HG02798 (cell line): Measurements from ENCODE around the gene LIMD2.

Experiments used
- ATAC-seq: cut with Tn5 transposase; IDR thresholded peaks from one replicate; pipeline ENCODE4 v1.9.1; 2021; ENCODE audit warnings: mild to moderate bottlenecking; ENCODE audit not compliant: unreplicated experiment, poor library complexity

Gene LIMD2

DNA sequence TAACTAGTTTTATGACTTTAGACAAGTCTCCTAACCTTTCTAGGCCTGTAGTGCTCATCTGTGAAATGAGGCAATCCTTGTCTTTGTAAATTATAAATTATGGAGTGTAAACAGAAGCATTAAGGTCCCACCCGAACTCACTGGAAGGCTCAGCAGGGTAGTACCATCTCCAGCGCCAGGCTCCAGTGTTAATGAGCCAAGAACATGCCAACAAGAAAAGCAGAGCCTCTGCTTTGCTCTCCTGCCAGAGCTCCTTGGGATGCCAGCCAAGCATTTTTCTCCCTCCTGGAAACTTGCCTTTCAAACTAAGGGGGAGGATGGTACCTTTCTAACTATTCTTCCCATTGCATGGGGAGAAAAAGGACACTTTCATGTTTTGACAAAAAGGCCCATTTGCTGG is 14.9 kb downstream of the LIMD2 start:
- ATAC-seq = no peak

DNA sequence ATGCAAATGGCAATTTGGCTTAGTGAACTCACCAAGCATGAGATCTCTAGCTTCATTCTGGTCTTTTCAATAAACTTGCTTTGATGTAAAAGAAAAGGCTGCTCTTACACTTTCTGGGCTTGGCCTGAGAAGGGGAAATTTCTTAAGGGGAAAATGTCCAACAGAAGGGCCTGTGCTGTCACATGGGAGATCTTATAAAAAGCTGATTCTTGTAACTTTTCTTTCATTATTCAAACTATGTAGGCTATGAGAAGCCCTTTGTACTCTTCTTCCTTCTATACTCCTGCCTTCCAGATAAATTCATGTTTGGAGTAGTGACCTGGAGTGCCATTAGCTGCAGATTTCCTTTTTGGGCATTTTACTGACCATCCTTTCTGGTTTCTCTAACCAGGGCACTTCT is 16.9 kb downstream of the LIMD2 start:
- ATAC-seq = no peak

- ATAC-seq = no peak
These were observed 17.5 kb downstream of the LIMD2 start for GRCh38 chr17:63682441-63682840.

DNA sequence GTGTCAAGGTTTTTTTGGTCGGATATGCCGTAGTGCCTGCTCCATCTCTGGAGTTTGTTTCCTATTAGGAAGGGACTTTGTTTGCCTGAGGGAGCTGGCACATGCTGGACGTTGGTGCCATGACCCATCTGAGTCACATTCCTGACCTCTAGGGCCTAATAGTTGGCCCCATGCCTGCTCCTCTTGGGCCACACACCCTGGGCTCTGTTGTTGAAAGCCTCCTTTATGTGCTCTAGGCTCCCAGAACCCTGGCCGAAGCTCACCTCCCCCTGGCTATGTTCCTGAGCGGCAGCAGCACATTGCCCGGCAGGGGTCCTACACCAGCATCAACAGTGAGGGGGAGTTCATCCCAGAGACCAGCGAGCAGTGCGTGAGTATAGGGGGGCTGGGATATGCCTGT is 18.4 kb downstream of the LIMD2 start:
- ATAC-seq = no peak

GRCh38 chr17:63680700-63681099 is 19.2 kb downstream of the LIMD2 start:
- no peak for ATAC-seq

DNA sequence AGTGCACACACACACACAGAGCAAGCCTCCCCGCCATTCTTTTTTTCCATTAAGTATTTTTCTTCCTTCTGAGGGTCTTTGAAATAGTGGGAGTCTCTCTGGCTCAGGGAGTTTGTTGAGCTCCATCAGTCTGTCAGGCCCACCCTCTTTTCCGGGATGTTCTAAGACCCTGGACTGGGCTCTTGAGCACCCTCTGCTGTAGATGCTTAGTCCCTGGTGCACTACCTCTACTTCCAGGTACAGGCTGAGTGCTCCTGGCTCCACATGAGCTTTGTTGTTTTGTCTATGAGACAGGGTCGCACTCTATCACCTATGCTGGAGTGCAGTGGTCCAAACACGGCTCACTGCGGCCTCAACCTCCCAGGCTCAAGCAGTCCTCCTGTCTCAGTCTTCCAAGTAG is 20.7 kb downstream of the LIMD2 start:
- ATAC-seq = no peak

DNA sequence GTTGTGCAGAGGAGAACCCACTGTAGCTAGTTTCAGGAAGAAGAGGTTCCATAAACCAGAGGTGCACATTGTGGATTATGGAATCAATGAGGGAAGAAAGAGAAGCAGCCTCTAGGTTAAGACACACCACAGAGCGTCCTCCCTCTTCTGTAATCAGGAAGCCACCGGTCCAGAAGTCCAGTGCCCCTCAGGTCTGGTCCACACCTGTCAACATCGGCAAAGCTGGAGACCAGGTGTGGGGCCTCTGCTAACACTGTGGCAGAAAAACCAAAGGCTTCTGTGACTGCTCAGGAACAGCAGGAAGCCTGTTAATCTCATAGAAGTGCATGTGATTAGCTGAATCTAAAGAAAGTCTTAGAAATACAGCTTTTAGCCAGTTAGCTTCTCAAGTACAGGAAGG is 23.3 kb downstream of the LIMD2 start:
- no peak for ATAC-seq

GRCh38 chr17:63675607-63676546 is 24.0 kb downstream of the LIMD2 start:
- ATAC-seq = no peak

GRCh38 chr17:63675231-63675606 is 24.7 kb downstream of the LIMD2 start:
- ATAC-seq = no peak

DNA sequence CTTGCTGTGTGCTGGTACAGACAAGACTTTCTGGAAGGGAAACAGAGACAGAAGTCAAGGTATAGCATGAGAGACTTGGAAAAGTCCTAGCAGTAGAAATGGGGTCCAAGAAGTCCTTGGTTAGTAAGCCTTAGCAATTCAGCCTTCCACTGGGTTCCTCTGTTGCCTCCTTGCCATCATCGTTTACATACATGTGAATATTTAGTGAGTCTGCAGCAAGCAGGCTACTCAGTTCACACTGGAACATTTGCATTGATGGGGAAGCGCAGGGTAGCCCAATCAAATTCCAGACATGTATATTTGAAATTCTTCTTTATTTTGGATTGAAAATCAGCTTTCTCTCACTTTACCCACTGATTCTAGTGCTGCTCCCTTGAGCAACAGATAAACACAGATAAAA is 27.1 kb downstream of the LIMD2 start:
- ATAC-seq = no peak

DNA sequence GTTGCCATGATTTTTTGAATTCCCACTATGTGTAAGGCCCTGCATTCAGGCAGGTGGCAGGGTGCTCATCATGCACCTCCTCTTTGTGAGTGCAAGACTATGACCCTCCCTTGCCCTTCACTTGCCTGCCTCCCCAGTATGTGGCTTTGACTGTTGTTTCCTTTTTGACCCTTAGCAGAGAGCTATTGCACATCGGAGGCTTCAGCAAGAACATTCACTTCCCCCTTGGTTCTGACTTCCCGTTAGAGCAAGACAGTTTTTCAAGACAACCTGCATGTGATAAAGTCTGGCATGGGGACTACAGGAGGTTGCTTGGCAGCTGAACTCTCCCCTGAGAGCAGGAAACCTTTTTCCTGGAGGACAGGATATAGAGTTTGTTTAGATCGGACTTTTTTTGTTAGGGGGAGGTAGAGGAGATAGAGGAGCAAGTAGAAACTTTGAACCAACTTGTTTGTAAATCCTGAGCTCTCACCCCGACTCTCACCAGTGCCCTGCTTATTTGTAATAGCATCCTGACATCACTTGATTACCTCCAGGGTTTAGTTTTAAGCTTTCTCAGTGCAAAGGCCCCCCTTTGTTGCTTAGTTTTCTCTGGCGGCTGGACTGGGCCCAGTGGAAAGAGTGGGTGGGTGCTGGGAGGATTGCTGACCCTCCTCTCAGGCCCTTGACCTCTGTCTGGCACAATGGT is 34.3 kb downstream of the LIMD2 start:
- no peak for ATAC-seq

- no peak for ATAC-seq
These were observed 40.1 kb downstream of the LIMD2 start for GRCh38 chr17:63659850-63660249.

DNA sequence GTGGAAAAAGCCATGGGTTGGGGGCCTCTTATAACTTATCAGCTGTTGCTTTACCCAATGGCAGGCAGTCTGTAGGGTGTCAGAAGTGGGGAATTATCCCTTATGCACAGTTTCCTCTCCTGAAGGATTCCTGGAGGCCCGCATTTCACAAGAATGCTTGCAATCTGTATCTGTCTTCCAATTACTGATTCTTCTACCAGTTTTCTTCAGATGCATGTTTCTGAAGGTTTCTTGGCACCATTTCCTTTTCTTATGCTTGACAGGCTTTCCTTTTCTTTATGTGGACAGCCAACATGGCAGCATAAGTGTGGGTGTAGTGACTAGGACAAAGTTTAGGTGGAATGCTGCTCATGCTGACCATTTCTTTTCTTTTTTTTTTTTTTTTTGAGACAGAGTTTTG is 41.6 kb downstream of the LIMD2 start:
- ATAC-seq = no peak

DNA sequence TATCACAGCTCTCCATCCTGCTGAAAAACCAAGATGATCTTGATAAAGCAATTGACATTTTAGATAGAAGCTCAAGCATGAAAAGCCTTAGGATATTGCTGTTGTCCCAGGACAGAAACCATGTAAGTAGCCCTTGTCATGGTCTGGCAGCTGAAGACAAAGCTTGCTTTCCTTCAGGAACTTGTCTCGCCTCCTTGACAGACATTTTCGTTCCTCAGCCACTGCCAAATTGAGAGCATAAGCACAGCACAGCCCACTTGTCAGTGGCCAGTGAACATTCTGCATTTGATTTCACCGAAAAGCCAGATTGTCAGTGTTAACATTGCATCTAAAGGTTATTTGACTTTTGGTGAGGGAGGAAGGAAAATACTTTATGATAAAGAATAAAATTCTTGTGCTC is 42.1 kb downstream of the LIMD2 start:
- no peak for ATAC-seq

DNA sequence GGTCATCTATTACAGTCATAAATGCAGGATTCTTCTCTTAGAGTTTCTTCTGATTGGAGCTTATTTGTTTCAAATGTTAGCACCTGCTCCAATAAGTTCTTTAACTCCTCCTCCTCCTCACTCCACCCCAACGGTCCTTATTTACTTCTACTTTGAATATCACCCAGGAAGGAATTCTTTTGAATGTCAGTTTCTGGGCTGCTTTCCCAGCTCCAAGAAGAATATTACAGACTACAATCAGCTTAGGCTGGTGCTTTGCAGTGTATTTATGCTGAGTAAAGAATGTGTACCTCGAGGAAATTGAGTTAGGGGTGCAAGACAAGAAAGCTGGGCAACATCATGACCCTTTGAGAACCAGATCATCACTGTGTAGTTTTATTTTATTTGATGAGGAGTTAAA is 46.9 kb downstream of the LIMD2 start:
- ATAC-seq = no peak

DNA sequence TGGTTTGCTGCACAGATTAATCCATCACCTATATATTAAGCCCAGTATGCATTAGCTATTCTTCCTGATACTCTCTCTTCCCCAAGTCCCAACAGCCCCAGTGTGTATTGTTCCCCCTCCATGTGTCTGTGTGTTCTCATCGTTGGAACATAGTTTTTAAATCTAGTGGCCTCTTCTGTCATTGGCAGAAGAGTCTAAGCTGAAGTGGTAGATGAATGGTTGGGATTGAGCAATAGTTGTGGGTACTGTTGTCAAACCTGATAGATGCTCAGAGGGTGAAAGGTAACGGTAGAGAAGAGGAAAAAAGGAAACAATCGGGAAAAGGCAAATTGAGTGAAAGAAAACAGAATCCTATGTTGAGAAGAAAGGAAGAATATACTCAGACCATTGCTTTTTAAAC is 47.8 kb downstream of the LIMD2 start:
- ATAC-seq = no peak

- no peak for ATAC-seq
These were observed 50.1 kb downstream of the LIMD2 start for GRCh38 chr17:63649813-63650212.

GRCh38 chr17:63647936-63648335 is 52.0 kb downstream of the LIMD2 start:
- no peak for ATAC-seq

GRCh38 chr17:63647065-63647725 is 52.7 kb downstream of the LIMD2 start:
- ATAC-seq = no peak

DNA sequence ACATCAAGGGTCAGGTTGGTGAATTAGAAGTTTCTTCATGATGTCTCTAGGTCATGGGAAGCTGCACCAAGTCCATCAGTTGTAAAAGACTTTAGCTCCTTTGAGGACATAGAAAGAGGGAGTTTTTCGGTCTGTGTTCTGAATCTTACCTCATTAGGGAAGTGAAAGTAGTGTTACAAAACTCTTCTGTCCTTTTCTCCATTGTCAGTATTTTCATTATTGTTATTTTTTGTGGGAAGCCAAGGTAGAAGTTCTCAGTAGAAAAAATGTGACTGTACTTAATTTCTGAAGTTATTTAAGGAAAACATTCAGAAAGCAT is 53.5 kb downstream of the LIMD2 start:
- peak; percentile 76 for ATAC-seq
